GM21723 (cell line): ENCODE results near the gene CELF4.

ENCODE experiments used
- ATAC-seq: cut with Tn5 transposase; IDR thresholded peaks from one replicate; pipeline ENCODE4 v1.9.1; 2021; ENCODE audit warnings: mild to moderate bottlenecking, moderate library complexity; ENCODE audit not compliant: unreplicated experiment

Gene CELF4

DNA sequence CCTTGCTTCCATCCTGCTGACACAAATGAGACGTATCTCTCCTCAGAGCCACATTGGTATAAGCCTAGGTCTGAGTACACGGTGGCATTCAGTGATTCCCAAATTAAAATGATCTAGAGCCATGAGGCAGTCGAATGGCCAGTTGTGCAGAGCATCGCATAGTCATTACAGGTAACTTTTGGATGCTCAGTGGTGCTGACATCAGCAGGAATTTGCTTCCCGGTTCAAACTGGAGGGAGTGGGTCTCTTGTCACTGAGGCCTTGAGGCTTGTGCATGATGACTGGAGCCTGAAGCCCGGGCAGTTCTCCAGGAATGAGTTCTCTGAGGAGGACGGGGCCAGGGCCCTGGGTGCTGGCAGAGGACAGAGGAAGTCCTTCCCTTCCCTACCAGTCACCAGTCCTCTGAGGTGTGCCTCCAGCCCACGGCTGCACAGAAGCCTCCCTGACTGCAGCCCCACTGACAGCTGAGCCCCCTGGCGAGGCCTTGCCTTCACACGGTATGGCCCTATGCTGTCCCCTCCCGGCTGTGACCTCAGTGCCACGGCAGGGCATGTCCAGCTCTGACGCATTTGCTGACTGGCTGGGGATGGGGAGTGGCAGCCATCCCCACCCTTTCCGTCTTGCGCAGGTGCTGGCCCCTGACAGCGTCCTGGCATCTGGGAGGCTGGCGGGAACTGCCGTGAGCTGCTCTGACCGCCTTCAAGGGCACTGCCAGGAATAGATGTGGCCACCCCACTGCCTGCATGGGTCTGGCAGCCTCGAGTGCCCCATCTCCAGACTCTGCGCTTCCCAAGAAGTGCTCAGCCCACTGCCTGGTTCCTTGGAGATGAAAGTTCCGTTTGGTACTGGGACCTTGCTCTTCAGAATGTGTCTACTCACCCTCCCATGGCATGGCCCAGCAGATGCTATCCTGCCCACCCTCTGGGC is 117.4 kb downstream of the CELF4 start:
- ATAC-seq: no peak

DNA sequence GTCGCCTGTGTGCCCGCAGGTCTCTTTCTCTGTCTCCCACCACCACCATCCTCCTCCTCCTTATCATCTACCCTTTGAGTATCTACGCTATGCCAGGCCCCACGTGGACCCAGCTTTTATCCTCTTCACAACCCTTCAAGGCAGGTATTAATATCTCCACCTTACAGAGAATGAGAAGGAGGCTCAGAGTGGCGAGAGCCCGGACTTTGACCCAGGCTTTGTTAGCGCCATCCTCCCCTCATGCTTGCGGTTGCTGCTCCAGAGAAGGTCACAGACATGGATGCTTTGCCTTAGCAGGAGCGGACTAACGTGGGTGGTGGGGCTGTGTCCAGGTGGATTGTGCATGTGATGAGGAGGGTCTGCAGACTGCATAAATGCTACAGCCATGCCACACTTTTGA is 119.8 kb downstream of the CELF4 start:
- ATAC-seq: no peak

DNA sequence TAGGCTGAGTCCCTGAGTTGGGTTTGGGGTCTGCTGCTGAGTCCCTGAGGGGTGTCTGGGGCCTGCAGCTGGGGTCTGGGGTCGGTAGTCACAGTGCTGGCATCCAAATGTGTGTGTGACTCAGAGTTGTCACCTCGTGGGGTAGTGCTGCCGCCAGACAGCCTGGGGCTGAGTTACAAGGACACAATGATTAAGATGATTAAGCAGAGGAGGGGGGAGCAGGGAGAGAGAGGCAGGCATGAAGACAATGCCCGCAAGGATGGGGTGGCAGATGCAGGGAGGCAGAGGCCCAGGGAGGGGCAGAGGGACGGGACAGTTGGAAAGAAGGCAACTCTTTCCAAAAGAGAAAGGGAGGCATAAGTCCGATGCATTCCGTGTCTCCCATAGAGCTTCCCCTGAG is 120.2 kb downstream of the CELF4 start:
- ATAC-seq: no peak

DNA sequence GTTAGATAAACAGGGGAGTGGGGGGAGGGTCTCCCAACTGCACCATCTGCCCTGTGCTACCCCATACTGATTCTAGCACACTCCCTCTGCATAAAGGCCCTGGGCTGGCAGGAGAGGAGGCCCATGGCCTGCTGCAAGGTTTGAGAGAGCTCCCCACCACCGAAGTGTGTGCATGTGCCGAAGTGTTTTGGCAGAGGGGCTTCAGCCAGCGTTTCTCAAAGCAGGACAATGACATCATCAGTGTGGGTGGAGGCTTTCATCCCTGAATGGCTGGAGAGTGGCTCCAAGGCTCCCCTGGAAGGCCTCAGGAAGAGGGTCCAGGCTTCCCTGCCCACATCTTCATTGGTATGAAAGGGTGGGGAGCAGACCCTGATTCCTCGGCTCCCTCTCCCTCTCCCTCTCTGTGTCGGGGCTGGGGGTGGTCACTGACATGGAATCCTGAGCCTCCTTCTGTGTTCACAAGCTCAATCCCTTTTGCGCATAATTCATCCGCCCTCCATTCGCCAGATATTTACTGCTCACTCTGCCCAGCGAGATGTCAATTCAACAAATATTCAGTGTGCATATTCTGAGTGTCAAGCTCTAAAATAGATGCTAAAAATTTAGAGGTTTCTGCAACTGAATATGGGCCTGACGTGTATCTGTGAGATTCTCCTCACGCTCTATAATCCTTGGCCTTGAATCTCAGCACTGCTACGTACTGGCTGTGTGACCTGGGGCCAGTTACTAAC is 122.1 kb downstream of the CELF4 start:
- no peak for ATAC-seq

DNA sequence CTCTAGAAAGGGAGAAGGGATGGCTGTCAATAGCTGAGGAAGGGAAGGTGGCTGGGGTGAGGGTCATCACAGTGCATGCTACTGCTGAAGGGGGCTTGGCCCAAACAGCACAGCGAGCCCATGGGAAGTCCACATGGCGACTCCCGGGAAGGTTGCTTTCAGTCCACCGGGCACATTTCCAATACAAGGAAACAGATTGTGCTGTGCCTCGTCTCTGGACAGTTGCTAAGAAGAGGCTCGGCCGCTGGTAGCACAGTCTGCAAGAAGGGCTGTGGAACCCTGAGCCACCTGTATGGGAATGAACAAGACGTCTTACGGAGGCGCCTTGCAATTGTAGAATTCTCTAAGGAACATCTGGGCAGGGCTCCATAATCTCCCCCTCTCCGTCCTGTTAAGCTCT is 123.1 kb downstream of the CELF4 start:
- no peak for ATAC-seq

DNA sequence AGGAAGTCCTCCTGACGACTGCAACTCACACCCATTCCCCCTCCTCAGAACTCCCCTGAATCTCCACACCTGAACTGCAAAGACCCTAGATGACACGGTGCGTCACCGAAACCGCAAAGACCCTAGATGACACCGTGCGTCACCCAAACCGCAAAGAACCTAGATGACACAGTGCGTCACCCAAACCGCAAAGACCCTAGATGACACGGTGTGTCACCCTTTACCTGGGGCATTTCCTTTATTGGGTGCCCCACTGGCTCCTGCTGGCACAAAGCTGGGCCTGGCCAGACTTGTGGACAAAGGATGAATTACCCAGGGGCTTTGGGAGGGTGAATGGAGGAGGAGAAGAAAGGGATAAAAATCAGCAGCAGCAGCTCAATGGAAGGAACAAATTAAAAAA is 123.8 kb downstream of the CELF4 start:
- no peak for ATAC-seq

DNA sequence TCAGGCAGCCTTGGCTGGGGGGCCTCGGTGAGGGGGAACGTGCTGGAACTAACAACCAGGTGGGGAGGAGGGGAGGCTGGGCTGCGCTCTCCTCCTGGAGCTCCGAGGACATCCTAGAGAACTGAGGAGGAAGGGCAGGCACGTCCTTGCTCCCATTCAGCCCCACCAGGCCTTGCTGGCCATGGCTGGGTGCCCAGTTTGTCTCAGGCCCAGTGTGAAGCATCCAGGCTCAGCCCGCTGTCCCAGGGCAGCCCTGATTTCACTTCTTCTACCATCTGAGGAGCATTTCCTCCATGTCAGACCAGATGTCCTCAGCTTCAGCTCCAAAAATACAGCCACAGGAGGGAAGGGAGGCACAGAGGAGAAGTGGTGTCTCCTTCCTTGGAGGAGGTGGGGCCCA is 125.4 kb downstream of the CELF4 start:
- ATAC-seq: no peak

DNA sequence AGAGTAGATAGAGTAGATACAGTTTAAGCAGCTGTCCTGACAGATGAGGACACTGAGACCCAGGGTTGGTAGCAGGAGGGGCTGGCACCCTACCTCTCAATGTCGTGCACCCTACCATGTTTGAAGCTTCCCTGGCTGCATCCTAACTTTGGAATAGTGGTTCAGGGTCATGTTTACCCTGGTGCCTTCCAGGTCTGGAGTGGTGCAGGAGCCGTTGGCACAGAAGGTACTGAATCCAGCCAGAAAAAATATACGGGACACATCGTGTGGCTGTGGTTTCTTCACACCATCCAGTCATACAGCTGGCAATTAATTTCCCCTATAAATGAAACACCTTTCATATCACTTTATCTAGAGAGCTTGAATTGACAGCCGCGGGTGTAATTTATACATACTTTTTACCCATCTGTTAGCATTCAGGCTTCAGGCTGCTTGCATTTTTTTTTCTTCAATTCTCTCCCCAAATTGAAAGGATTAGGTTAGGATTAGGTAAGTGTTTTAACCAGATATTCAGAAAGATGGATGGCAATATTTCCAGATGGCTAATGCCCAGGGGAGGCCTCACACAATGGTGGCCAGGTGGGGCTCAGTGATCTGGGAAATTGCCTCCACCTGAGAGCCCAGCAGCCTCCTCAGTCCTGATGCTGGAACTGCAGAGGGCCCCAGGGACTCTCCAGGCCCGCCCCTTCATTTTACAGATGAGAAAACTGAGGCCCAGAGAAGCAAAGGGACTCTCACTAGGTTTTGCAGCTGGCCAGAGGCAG is 127.0 kb downstream of the CELF4 start:
- ATAC-seq: no peak

DNA sequence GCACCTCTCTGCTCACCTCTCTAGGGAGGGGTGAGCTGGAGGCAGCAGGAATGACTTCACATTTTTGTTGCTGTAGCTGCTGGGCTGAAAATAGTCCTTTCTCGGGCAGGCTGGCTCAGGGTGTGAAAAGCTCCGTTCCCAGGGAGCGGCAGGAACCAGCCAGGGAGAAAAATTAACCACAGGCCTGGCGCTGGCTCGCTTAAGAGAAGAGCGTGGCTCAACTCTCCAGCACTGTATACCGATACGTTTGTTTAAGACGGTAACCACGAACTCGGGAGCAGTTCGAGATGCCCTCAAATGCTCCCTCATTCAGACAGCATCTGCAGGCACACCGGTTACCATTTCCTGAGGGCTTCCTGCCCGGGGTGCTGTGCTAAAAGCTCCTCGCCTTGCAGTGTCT is 129.6 kb downstream of the CELF4 start:
- no peak for ATAC-seq

DNA sequence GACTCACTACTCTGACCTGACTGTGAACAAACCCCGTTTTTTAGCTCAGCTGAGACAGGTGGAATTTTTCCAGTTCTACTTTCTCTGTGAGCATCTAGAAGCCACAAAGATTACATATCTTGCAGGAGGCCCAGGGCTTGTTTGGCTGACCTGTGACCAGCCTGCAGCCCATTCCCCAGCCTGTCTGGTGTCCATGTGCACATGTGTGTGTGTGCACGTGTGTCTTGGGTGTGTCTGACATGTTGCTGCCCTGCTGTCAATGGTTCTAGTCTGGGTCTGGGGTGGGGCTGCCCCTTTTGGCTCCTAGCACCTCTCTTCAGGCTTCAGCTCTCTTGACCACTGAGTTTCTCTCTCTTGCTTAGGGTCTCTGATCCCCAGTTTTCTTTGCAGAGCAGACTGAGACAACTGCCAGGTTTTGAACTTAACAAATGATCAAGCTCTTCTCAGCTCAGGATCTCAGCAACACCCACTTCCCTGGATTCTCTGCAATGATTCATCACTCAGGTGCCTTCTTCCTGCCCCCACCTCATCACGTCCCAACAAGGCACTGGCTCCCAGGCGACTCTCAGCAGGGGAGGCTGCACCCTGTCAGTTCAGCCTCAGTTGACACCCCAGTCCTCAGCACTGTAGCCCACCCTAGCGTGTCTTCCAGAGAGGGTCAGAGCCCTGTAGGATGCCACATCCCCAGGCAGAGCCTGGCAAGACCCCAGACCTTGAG is 130.3 kb downstream of the CELF4 start:
- no peak for ATAC-seq

DNA sequence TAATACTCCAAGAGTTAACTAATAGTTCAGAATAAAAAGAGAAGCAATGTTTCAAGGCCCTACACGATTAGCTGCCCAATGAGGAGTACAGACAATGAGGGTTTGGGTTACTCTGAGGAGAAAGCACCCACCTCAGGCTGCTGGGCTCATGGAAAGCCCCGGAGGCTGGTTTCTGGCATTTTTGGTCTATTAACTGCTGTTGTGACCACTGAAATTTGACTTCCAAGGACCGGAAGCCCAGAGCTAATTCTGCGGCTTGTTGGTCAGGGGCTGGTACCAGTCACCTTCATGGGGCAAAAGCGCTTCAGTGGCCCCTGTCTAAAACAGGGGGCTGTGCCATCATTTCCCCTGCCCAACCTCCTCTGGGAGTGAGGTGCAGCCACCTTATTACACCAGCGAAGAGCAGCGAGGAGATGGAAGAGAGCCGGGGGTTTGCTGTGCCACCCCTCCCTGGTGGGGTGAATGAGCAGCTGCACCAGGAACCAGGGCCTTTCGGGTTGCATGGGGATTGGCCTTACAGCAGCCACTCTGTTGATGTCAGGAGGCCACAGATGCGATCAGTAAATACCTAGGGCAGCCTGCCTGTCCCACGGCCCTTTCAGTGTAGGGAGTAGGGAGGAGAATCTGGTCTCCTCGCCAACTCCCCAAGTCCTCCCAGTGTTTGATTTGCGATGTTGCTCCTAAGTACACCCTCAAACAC is 131.3 kb downstream of the CELF4 start:
- ATAC-seq: no peak

DNA sequence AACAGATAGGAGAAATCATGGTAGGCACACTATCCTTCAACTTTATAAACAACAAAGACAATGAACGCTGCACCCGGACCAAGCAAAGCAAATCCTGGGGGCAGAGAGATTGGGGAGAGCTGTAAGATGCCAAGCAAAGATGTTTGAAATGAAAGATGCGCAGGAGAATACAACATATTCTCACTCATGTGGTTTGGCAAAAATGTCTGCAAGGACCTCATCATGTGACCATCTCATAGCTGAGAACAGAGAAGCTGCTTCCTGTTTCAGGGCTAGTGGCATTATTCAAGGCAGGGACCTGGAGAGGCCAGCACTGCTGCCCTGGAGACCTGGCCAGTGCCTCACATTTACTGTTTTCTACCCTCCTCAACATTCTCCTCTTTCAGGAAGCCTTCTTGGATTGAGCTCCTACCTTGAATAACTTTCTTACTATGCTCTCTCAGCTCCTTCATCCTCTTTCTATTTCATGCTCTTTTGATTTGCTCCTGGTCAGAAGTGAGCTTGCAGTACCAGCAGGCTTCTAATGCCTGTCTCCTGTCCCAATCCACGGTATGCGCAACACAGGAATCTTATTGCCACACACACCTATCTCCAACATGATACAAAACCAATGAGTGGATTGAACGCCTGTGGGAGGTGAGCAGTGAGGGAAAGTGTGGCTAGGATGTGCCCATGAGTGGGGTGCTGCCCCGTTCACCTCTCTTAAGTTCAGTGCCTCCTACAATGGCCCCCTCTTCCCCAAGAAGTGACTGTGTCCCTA is 133.0 kb downstream of the CELF4 start:
- no peak for ATAC-seq

DNA sequence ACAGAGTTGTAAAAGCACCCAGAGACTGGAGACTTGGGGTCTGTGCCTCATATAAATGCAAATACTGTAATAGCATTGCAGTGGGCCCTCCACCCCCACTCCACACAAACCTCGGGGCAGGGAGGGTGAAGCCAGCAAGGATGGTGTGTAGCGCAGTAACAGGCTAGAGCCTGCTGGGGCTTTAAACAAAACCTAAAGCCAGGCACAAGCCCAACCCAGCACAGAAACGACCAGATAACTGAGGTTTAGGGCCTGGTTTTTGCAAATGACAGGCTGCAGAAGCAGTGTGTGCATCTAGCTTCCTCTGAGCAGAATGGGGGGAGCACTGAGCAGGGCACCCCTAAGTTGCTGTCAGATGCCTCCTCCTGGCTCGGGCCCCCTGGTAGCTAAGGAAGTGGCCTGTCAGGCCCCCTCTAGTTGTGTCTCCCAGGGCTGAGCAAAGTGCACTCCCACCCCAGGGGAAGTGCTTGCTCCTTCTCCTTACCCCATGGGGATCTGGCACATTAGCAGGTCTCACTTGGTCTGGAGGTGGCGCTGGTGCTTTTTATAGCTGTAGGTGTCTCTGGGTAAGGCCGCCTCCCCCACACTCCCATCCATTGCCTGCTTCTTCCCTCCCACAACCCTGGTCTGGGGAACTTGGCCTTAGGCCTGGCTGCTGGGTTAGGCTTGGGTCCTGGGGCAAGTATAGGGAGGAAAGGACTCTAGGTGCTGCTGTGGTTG is 135.1 kb downstream of the CELF4 start:
- no peak for ATAC-seq

DNA sequence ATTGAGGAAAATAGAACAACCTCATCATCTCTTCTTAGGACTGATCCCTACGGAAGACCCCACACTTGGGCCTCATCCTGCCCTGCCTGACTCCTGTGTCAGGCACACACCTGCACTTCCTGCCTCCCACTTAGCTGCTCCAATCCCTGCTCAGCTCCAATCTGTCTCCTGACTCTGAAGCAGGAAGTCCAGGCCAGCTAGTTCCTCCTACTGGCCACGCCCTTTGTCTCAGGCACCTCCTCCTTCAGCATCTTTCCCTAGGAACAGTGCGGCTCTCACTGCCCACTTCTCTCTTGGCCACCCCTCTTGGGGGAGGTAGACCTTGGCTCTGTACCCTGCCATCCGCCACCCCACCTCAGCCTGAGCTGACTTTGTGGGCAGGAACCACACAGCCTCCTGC is 135.8 kb downstream of the CELF4 start:
- no peak for ATAC-seq

DNA sequence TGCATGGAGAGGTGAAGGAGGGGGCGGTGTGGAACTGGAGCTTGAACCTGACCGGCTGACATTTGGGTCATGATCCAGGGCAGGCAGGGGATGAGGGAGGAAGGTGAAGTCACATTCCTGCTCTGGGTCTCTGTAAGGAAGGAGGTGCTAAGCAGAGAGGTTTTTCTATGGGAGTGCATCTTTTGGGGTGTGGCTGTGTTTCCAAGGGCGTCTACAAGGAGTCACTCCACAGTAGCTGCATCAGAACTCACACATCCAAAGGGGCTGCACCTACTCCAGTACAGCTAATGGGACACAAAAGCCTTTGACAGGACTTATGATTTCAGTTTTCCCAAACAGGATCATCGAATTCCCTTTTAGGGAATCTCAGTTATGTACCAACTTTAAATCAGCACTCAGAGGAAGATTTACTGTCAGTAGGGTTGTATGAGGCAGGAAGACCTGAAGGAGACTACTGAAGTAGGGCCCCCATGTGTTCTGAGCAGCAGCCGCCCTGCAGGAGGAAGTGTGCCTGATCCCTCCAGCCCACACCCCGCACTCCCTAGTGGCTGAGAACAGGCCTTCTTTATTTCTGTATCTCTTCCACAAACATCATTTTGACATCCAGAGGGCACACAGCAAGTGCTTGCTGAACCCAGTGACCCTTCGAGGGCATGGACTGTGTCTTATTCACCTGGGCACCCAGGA is 137.2 kb downstream of the CELF4 start:
- ATAC-seq: no peak

DNA sequence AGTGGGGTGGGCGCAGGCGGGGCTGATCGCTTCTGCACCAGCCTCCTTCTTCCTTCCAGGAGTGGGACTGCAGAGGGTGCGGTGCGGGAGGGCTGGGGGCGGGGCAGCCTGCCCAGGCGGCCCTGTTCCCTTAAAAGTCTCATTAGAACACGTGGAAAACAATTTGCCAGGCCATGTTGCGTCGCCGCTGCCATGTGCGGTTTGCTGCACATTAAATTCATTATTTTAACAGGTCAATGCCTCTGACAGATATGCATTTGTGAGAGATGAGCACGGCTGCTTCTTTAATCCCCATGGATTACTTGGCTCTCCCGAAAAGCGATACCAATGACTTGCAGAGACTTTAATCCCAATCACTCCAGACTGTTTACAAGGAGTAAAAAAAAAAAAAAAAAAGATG is 139.0 kb downstream of the CELF4 start:
- ATAC-seq: no peak

DNA sequence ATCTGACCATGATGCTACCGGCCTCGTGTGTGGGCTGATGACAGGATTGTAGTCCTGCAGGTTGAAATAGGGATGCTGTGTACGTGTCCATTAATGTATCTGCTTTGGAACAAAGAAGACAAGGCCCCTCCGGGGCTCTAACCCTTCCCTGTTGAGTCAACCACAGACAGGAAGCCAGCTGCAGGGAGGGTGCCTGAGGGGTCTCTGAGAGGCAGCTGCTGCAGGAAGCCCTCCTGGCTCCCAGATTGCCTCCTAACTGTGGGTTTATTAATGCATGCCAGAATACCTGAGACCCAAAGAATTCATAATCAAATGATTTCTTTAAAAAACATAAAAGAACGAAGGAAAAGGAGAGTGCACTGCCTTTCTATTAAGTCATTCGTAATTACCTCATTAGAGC is 140.4 kb downstream of the CELF4 start:
- ATAC-seq: no peak

DNA sequence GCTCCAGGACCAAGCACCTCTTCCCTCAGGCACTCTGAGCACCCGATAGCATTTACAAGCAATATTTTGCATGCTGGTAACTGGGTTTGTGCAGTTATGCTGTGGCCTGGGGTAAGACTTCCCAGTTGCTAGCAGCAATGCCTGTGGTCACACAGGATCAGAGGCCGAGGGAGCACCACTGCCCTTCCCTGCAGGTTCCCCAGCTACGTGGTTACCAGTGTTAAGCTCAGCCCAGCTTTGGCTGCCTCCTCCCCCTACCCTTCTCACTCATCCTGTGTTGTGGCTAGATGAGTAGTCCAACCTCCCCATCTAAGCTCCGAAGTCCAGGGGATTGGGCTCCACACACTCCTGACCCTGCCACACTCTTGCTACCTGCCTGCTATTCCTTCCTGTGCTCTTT is 141.1 kb downstream of the CELF4 start:
- ATAC-seq: no peak
